Cortex of kidney (tissue), 1 donor: ENCODE results near the gene SCAF8.
"Not testable (repeated sequence)": the region's sequence is repeated elsewhere in the genome, so short reads cannot be mapped to it uniquely, and the experiment has no call there.

Experiments used
- DNase-seq: peaks from one replicate; lab custom pipeline; 2025; lab: John Stamatoyannopoulos, UW

Gene SCAF8, protein sequence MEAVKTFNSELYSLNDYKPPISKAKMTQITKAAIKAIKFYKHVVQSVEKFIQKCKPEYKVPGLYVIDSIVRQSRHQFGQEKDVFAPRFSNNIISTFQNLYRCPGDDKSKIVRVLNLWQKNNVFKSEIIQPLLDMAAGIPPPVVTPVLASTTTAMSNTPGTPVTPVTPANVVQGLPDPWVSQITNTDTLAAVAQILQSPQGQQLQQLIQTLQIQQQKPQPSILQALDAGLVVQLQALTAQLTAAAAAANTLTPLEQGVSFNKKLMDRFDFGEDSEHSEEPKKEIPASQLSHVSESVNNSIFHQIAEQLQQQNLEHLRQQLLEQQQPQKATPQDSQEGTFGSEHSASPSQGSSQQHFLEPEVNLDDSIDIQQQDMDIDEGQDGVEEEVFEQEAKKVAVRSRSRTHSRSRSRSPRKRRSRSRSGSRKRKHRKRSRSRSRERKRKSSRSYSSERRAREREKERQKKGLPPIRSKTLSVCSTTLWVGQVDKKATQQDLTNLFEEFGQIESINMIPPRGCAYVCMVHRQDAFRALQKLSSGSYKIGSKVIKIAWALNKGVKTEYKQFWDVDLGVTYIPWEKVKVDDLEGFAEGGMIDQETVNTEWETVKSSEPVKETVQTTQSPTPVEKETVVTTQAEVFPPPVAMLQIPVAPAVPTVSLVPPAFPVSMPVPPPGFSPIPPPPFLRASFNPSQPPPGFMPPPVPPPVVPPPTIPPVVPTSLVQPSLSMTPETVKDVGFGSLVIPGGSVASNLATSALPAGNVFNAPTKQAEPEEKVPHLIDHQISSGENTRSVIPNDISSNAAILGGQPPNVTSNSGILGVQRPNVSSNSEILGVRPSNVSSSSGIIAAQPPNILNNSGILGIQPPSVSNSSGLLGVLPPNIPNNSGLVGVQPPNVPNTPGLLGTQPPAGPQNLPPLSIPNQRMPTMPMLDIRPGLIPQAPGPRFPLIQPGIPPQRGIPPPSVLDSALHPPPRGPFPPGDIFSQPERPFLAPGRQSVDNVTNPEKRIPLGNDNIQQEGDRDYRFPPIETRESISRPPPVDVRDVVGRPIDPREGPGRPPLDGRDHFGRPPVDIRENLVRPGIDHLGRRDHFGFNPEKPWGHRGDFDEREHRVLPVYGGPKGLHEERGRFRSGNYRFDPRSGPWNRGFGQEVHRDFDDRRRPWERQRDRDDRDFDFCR (N-terminal part only)

DNA sequence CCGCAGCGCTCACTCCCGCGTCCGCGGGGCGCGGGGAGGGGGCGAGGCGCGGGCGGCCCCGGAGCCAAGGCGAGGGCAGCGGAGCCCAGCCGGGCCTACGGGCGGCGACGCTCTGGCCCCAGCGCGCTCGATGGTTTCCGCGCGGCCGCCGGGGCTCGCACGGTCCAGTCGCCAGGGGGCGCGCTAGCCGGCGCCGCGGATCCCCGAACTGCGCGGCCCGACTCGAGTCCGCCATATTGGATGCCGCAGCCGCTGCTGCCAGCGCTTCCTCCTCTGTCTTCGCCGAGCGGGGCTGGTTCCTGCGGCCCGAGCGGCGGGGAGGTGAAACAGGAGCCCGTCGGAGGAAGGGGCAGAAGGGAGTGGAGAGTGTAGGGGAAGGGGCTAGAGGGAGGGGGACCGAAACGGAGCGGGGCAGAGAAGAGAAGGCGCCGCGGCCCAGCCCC is at the start of gene SCAF8:
TSS of gene SCAF8 (plus strand) at position 234 of the 443 bp plus-strand sequence. CDS start 485 bp downstream, outside the sequence.
- DNase-seq = peak; percentile 23

GRCh38 chr6:154683756-154684523 is 49.3 kb upstream of the SCAF8 start:
- no peak for DNase-seq

- no peak for DNase-seq
Measured at GRCh38 chr6:154686162-154686561, 47.1 kb upstream of the SCAF8 start.

GRCh38 chr6:154689493-154690255 is 43.5 kb upstream of the SCAF8 start:
- DNase-seq = no peak

DNA sequence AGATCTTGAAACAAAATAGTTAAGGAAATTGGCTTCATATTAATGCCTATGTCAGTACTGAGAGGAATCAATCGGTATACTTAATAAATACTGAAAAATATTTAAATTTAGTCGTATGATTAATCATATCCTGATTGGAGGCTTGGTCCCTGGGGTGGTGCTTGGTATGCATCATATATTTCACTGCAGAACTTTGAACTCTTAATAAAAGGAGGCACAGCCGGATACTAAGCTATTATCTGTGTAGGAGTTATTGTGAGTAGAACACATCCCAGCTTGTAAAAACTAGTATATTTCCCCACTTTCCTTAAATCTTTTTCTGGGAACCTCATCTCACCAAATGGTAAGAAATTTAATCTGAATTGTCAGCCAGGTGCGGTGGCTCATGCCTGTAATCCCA is 42.4 kb upstream of the SCAF8 start:
- DNase-seq = no peak

- no peak for DNase-seq
Measured at GRCh38 chr6:154696661-154697060, 36.6 kb upstream of the SCAF8 start.

GRCh38 chr6:154703124-154703523 is 30.1 kb upstream of the SCAF8 start:
- no peak for DNase-seq

GRCh38 chr6:154705471-154706113 is 27.6 kb upstream of the SCAF8 start:
- no peak for DNase-seq

- DNase-seq = no peak
Measured at GRCh38 chr6:154706389-154706788, 26.8 kb upstream of the SCAF8 start.

DNA sequence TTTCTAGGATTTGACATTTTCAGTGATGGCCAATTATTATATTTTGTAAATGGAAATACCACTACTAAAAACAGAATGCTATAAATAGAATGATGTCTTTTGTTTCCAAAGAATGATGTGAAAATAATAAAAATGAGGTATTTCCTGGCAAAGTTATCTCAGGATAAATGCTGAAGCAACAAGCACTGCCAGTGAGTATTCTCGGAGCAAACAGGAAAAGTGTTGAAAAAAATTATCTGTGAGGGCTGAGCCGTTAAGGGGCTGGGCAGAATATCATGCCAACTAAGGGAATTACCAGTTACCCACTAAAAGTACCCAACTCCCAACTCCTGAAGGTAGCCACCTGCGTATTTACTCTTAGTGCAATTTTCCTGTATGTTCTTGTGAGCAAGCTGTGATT is 23.6 kb upstream of the SCAF8 start:
- no peak for DNase-seq

DNA sequence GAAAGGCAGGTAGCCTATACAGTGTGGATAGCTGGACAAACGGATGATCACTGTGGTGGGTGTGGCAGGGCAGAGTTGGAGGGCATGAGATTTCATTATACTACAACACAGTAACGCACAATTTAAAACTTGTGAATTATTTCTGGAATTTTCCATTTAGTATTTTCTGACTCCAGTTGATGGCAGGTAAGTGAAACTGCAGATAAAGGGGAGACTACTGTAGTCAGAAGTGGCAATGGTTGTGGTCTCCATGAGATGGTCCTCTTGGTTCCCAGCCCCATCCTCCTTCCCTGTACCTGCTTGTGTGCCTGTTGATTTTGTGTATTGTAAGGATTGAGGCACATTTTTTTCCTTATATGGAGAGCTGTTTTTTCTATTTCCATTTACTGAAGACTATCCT is 22.5 kb upstream of the SCAF8 start:
- DNase-seq = no peak

- DNase-seq = no peak
Measured at GRCh38 chr6:154715446-154715845, 17.8 kb upstream of the SCAF8 start.

GRCh38 chr6:154716350-154716749 is 16.9 kb upstream of the SCAF8 start:
- not testable (repeated sequence) for DNase-seq

GRCh38 chr6:154719433-154719832 is 13.8 kb upstream of the SCAF8 start:
- no peak for DNase-seq

DNA sequence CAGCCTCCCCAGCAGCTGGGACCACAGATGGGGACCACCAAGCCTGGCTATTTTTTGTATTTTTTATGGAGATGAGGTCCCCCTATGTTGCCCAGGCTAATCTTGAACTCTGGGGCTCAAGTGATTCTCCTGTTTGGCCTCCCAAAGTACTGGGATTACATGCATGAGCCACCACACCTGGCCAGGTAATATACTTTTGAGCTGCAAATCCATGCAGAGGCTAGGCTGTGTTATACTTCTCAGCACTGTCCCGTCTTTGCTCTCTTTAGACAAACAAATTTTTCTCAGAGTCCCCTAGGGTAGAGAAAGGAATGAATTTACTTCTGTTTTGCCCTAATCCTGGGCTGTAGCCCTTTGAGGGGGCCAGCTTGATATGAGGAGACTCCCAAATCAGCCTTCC is 13.4 kb upstream of the SCAF8 start:
- DNase-seq = no peak

DNA sequence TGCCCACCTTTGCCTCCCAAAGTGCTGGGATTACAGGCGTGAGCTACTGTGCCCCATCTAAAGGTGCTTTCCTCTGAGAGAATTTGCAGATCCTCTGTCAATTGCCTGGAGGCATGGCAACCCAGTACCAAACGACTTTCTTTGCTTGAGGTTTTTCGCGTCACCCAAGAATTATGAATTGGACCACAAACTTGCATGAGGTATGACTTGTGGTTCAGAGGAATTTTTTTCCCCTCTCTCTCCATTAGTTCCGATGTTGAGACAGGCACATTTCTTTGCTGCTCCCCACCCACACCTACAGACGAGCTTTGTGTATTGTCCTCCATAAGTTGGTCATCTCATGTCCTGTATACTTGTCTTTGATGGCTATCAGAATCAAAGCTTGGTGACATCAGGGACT is 11.8 kb upstream of the SCAF8 start:
- DNase-seq = no peak

- DNase-seq = no peak
Measured at GRCh38 chr6:154726887-154727286, 6.3 kb upstream of the SCAF8 start.

GRCh38 chr6:154731296-154732218 is 1.7 kb upstream of the SCAF8 start:
- DNase-seq = no peak

DNA sequence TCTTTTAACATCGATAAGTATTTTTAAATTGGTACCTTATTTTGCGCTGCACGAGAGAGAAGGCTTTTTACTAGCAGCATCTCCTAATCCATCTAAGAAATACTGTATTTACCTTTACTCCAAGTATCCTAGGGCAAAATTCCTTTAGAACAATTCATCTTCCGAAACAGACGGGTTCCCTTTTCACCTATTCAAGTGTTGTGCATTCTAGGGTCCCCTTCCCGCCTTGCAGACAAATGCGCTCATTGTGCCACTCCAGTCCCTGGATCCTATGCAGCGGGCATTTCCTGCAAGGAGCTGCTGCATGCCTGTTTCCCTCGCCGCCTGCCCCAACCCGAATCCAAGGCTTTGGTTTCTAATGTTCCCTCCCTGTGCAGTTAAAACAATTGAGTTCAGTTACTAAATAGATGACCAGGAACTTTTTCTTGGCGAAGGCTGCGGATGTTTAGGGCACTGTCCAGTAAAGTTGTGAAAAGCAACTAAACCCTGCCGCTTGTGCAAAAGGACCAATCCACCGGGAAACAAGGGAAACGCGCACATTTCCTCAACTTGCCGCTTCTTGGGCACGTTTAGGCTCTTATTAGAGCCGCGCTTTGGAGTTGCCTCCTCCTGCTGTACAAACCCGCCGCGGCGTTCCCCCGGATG is 556 bp upstream of the SCAF8 start:
- no peak for DNase-seq
